ENCODE measurements around the gene ADPRM. TPM values are rescaled to one million over a fixed set of nuclear protein-coding genes. Genes with fewer than 3 reads are reported as not detected.

The ADPRM gene
- total and polyA plus RNA-seq, 8 donors, result 4.1 to 6.9 (median 4.6) TPM

- Histone ChIP-seq H3K4me3 (no peak overlapping the region), H3K36me3 (no peaks in the 10 kb centered on the region), H3K4me1 (peaks cover 0 to 11% (median 4%) of the 10 kb centered on the region in 3 donors), H3K27ac (peak overlapping the region in 3 of 4 donors; percentile 7 to 74 (median 54)), H3K27me3 (no peaks in the 10 kb centered on the region), H3K9me3 (no peaks in the 10 kb centered on the region)
- FAIRE-seq (peak; percentile 82), ATAC-seq (peak; percentile 96 to 98 (median 97)), DNase-seq (peak in 5 of 6 donors; percentile 56 to 80 (median 77))
- intact Hi-C loops (cut with DNase I), result loop anchor here in 1 of 3 donors (5.0 kb wide), 1 partner anchor 110 kb away; no protein-coding TSS in a partner anchor
- WGBS, 2 donors, result 3 to 4% methylated on average over 6 of the region's 6 CpGs
- peak; percentile 63 to 69 (median 66) for TF ChIP-seq CTCF (IDR thresholded peaks at IDR 0.05)
Measured at GRCh38 chr17:10737168-10737622, 39.8 kb downstream of the ADPRM start.

- no peak for TF ChIP-seq CTCF (IDR thresholded peaks at IDR 0.05)
Measured at GRCh38 chr17:10737736-10738135, 40.3 kb downstream of the ADPRM start.

GRCh38 chr17:10738521-10739258 lies 41.3 kb downstream of the ADPRM start:
- Histone ChIP-seq H3K36me3 (no peaks in the 10 kb centered on the region), H3K4me3 (no peak overlapping the region), H3K9me3 (no peaks in the 10 kb centered on the region), H3K27me3 (no peaks in the 10 kb centered on the region), H3K4me1 (peaks cover 0 to 11% (median 4%) of the 10 kb centered on the region in 3 donors), H3K27ac (no peak overlapping the region)
- no peak for TF ChIP-seq CTCF (IDR thresholded peaks at IDR 0.05)
- peak in 1 of 4 donors; percentile 13 for ATAC-seq
- WGBS, 2 donors, result 64 to 68% methylated on average over 5 of the region's 5 CpGs
- DNase-seq, result no peak
- intact Hi-C loops (cut with DNase I), result loop anchor here in 1 of 3 donors (5.0 kb wide), 1 partner anchor 109 kb away; no protein-coding TSS in a partner anchor
- no peak for FAIRE-seq

More at GRCh38 chr17:10737736-10738135, 40.3 kb downstream of the ADPRM start:
- Histone ChIP-seq H3K27ac (peak overlapping the region in 3 of 4 donors; percentile 7 to 74 (median 54)), H3K36me3 (no peaks in the 10 kb centered on the region), H3K27me3 (no peaks in the 10 kb centered on the region), H3K4me3 (no peak overlapping the region), H3K4me1 (peaks cover 0 to 11% (median 4%) of the 10 kb centered on the region in 3 donors), H3K9me3 (no peaks in the 10 kb centered on the region)
- FAIRE-seq (no peak), ATAC-seq (no peak), DNase-seq (no peak)
- intact Hi-C loops (cut with DNase I), result loop anchor here in 1 of 3 donors (5.0 kb wide), 1 partner anchor 110 kb away; no protein-coding TSS in a partner anchor
- 67 to 69% methylated on average over 3 of the region's 3 CpGs for WGBS, 2 donors

- intact Hi-C loops (cut with DNase I), result loop anchor here in 1 of 3 donors (5.0 kb wide), 1 partner anchor 108 kb away; no protein-coding TSS in a partner anchor
- H3K36me3 ChIP-seq, result no peaks in the 10 kb centered on the region
- FAIRE-seq (no peak), ATAC-seq (no peak), DNase-seq (no peak)
- no peak overlapping the region for H3K27ac ChIP-seq
- no peaks in the 10 kb centered on the region for H3K27me3 ChIP-seq
- H3K9me3 ChIP-seq, result no peaks in the 10 kb centered on the region
- no peak overlapping the region for H3K4me3 ChIP-seq
- H3K4me1 ChIP-seq, result peaks cover 0 to 11% (median 4%) of the 10 kb centered on the region in 3 donors
- WGBS, 2 donors, result 88 to 90% methylated on average over 5 of the region's 5 CpGs
- TF ChIP-seq CTCF (IDR thresholded peaks at IDR 0.05), result no peak
Measured at GRCh38 chr17:10739386-10739785, 42.0 kb downstream of the ADPRM start.
